Muscle of leg (tissue), 11 donors: ENCODE measurements around the gene PROM1. TPM values are rescaled to one million over a fixed set of nuclear protein-coding genes. Genes with fewer than 3 reads are reported as not detected.

Source experiments
- DNase-seq: peaks from one replicate; pipeline ENCODE4 v3.0.0; 2013
- H3K27ac ChIP-seq: one replicate; pipeline ENCODE4 v1.5.1; 2013; ENCODE audit warnings: mild to moderate bottlenecking, low read length, control low read depth
- H3K27me3 ChIP-seq: one replicate; pipeline ENCODE4 v1.6.1; 2013; ENCODE audit warnings: low read length; ENCODE audit not compliant: control insufficient read depth, insufficient read depth
- H3K36me3 ChIP-seq: one replicate; pipeline ENCODE4 v1.6.1; 2013; ENCODE audit warnings: low read length; ENCODE audit not compliant: control insufficient read depth, insufficient read depth
- H3K4me1 ChIP-seq: one replicate; pipeline ENCODE4 v1.6.1; 2013; ENCODE audit warnings: low read length; ENCODE audit not compliant: control insufficient read depth, insufficient read depth
- H3K4me3 ChIP-seq: one replicate; pipeline ENCODE4 v1.5.1; 2013; ENCODE audit warnings: low read length, control low read depth
- H3K9me3 ChIP-seq: replicated peaks from 2 replicates; pipeline ENCODE4 v1.6.1; 2013; ENCODE audit warnings: low read depth, low read length; ENCODE audit not compliant: control insufficient read depth
- WGBS: methylation state at CpG from one replicate; pipeline ENCODE4 v1.1.5; 2013; ENCODE audit warnings: missing lambda C conversion rate; ENCODE audit not compliant: insufficient coverage; 5-methylcytosine and 5-hydroxymethylcytosine counted together
- polyA plus RNA-seq, 8 donors: library from polyadenylated mRNA; unstranded; fragments of 120-200 nt; gene quantifications; one replicate each; pipeline versions ENCODE4 v1.2.1 to v1.2.3, GENCODE V29; 2013; ENCODE audit warnings: inconsistent platforms in 1 of 8, low replicate concordance in 1 of 8; ENCODE audit not compliant: insufficient read length in 8 of 8, insufficient read depth in 1 of 8
- total RNA-seq: library from RNA; stranded (reverse); fragments of 120-200 nt; gene quantifications from one replicate; pipeline ENCODE4 v1.2.4, GENCODE V29; 2013

Gene PROM1
- total and polyA plus RNA-seq, 9 donors, result 43.5 to 61.3 (median 47.9) TPM

- no peak for DNase-seq
- 69% methylated on average over 2 of the region's 3 CpGs for WGBS
- no peak overlapping the region for H3K4me3 ChIP-seq
- no peaks in the 10 kb centered on the region for H3K36me3 ChIP-seq
- no peaks in the 10 kb centered on the region for H3K9me3 ChIP-seq
- H3K27ac ChIP-seq, result no peak overlapping the region
- H3K4me1 ChIP-seq, result no peaks in the 10 kb centered on the region
- H3K27me3 ChIP-seq, result no peaks in the 10 kb centered on the region
These were observed 128.2 kb downstream of the PROM1 start for GRCh38 chr4:15955670-15956069.

GRCh38 chr4:15953625-15954024 lies 130.2 kb downstream of the PROM1 start:
- H3K27me3 ChIP-seq, result no peaks in the 10 kb centered on the region
- WGBS, result 96% methylated on average over 2 of the region's 5 CpGs
- H3K9me3 ChIP-seq, result no peaks in the 10 kb centered on the region
- H3K4me1 ChIP-seq, result no peaks in the 10 kb centered on the region
- DNase-seq, result no peak
- no peaks in the 10 kb centered on the region for H3K36me3 ChIP-seq
- H3K27ac ChIP-seq, result no peak overlapping the region
- H3K4me3 ChIP-seq, result no peak overlapping the region

- Histone ChIP-seq H3K27me3 (no peaks in the 10 kb centered on the region), H3K36me3 (no peaks in the 10 kb centered on the region), H3K27ac (no peak overlapping the region), H3K4me3 (no peak overlapping the region), H3K4me1 (no peaks in the 10 kb centered on the region), H3K9me3 (no peaks in the 10 kb centered on the region)
- DNase-seq, result no peak
These were observed 132.0 kb downstream of the PROM1 start for GRCh38 chr4:15951781-15952180.

- Histone ChIP-seq H3K4me3 (no peak overlapping the region), H3K9me3 (no peaks in the 10 kb centered on the region), H3K27ac (no peak overlapping the region), H3K36me3 (no peaks in the 10 kb centered on the region), H3K4me1 (no peaks in the 10 kb centered on the region), H3K27me3 (no peaks in the 10 kb centered on the region)
- WGBS, result 77% methylated on average over 6 of the region's 9 CpGs
- DNase-seq, result no peak
These were observed 135.0 kb downstream of the PROM1 start for GRCh38 chr4:15948826-15949225.

- no CpG with 5 or more reads among the region's 8 CpGs for WGBS
- H3K27ac ChIP-seq, result no peak overlapping the region
- no peak overlapping the region for H3K4me3 ChIP-seq
- H3K9me3 ChIP-seq, result no peaks in the 10 kb centered on the region
- no peaks in the 10 kb centered on the region for H3K4me1 ChIP-seq
- no peak for DNase-seq
- no peaks in the 10 kb centered on the region for H3K36me3 ChIP-seq
- H3K27me3 ChIP-seq, result no peaks in the 10 kb centered on the region
These were observed 136.1 kb downstream of the PROM1 start for GRCh38 chr4:15947684-15948083.

- DNase-seq, result no peak
- Histone ChIP-seq H3K36me3 (no peaks in the 10 kb centered on the region), H3K27me3 (no peaks in the 10 kb centered on the region), H3K27ac (no peak overlapping the region), H3K4me3 (no peak overlapping the region), H3K4me1 (no peaks in the 10 kb centered on the region), H3K9me3 (no peaks in the 10 kb centered on the region)
- WGBS, result 86% methylated on average over 1 of the region's 1 CpG
These were observed 138.3 kb downstream of the PROM1 start for GRCh38 chr4:15945516-15945915.

GRCh38 chr4:15944895-15945294 lies 138.9 kb downstream of the PROM1 start:
- DNase-seq, result no peak
- H3K9me3 ChIP-seq, result no peaks in the 10 kb centered on the region
- 80% methylated on average over 1 of the region's 2 CpGs for WGBS

GRCh38 chr4:15942283-15942682 lies 141.5 kb downstream of the PROM1 start:
- Histone ChIP-seq H3K4me3 (no peak overlapping the region), H3K4me1 (no peaks in the 10 kb centered on the region), H3K36me3 (no peaks in the 10 kb centered on the region), H3K27ac (no peak overlapping the region), H3K27me3 (peaks cover 2% of the 10 kb centered on the region), H3K9me3 (no peaks in the 10 kb centered on the region)
- DNase-seq, result no peak
- no CpG with 5 or more reads among the region's 1 CpG for WGBS

More at GRCh38 chr4:15944895-15945294, 138.9 kb downstream of the PROM1 start:
- no peak overlapping the region for H3K4me3 ChIP-seq
- H3K27me3 ChIP-seq, result no peaks in the 10 kb centered on the region
- H3K36me3 ChIP-seq, result no peaks in the 10 kb centered on the region
- H3K27ac ChIP-seq, result no peak overlapping the region
- no peaks in the 10 kb centered on the region for H3K4me1 ChIP-seq

- Histone ChIP-seq H3K4me3 (no peak within 1 kb of the TSS), H3K36me3 (no peaks in the 10 kb centered on the region), H3K27ac (no peak within 1 kb of the TSS), H3K27me3 (peaks cover 2% of the 10 kb centered on the region), H3K4me1 (peaks cover 4% of the 10 kb centered on the region), H3K9me3 (no peaks in the 10 kb centered on the region)
- DNase-seq, result no peak
- WGBS, result no CpG with 5 or more reads among the region's 4 CpGs
These were observed 145.2 kb downstream of the PROM1 start, which contains the start of gene FGFBP1 for GRCh38 chr4:15938640-15939039. FGFBP1 (minus strand) TSS chr4:15938740; CDS start chr4:15936632, 2,108 bp downstream.

- WGBS, result 30% methylated on average over 2 of the region's 8 CpGs
- Histone ChIP-seq H3K4me1 (peaks cover 4% of the 10 kb centered on the region), H3K36me3 (no peaks in the 10 kb centered on the region), H3K27me3 (peaks cover 2% of the 10 kb centered on the region), H3K4me3 (no peak overlapping the region), H3K27ac (no peak overlapping the region), H3K9me3 (no peaks in the 10 kb centered on the region)
- no peak for DNase-seq
These were observed 145.6 kb downstream of the PROM1 start for GRCh38 chr4:15938182-15938581.

- H3K36me3 ChIP-seq, result no peaks in the 10 kb centered on the region
- H3K4me1 ChIP-seq, result peaks cover 4% of the 10 kb centered on the region
- peaks cover 2% of the 10 kb centered on the region for H3K27me3 ChIP-seq
- H3K9me3 ChIP-seq, result no peaks in the 10 kb centered on the region
- H3K27ac ChIP-seq, result no peak overlapping the region
- no peak for DNase-seq
- 90% methylated on average over 2 of the region's 4 CpGs for WGBS
- no peak overlapping the region for H3K4me3 ChIP-seq
These were observed 147.3 kb downstream of the PROM1 start for GRCh38 chr4:15936495-15936894.
